GM13976 (cell line): Measurements from ENCODE around the gene CHD9.

Experiments
- DNase-seq: peaks from one replicate; pipeline ENCODE4 v3.0.0; 2012; ENCODE audit warnings: low spot score
- in situ Hi-C: fragments of 300-500 bp; cut with MboI; formaldehyde crosslinking; loops from one replicate; pipeline ENCODE4 v1.12.0; 2022; ENCODE audit warnings: low sequenced_read_pairs, mixed read lengths, inconsistent platforms; ENCODE audit not compliant: unreplicated experiment
- TF ChIP-seq, protein P1 (sequence below): IDR thresholded peaks from 2 replicates; pipeline ENCODE4 v1.5.1; 2012; ENCODE audit warnings: borderline replicate concordance, mild to moderate bottlenecking; ENCODE audit not compliant: insufficient read depth; ENCODE audit errors: extremely low read depth, missing control alignments, control extremely low read depth

The CHD9 gene

DNA sequence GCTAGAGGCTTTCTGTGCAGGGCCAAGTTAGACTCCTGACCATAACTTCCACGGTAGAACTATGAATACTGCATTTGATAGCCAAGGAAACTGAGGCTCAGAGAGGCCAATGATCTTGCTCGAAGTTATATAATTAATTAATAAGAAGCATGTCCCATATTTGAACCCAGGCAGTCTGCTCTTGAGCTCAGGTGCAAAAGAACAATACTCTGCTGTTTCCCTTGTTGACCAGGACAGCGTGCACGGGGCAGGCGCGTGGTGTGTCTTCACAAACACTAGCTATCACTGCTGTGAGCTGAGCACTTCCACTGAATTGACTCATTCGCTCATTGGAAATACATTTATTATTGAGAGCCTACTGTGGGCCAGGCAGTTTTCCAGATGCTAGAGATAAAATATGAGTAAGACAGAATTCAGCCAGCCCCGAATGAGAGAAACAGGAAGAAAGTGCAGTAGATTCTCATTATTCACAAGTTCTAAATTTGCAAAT is 1.6 kb downstream of the CHD9 start:
- DNase-seq: no peak
- TF ChIP-seq, protein P1, sequence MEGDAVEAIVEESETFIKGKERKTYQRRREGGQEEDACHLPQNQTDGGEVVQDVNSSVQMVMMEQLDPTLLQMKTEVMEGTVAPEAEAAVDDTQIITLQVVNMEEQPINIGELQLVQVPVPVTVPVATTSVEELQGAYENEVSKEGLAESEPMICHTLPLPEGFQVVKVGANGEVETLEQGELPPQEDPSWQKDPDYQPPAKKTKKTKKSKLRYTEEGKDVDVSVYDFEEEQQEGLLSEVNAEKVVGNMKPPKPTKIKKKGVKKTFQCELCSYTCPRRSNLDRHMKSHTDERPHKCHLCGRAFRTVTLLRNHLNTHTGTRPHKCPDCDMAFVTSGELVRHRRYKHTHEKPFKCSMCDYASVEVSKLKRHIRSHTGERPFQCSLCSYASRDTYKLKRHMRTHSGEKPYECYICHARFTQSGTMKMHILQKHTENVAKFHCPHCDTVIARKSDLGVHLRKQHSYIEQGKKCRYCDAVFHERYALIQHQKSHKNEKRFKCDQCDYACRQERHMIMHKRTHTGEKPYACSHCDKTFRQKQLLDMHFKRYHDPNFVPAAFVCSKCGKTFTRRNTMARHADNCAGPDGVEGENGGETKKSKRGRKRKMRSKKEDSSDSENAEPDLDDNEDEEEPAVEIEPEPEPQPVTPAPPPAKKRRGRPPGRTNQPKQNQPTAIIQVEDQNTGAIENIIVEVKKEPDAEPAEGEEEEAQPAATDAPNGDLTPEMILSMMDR: no peak
- in situ Hi-C loops: no loop called here

DNA sequence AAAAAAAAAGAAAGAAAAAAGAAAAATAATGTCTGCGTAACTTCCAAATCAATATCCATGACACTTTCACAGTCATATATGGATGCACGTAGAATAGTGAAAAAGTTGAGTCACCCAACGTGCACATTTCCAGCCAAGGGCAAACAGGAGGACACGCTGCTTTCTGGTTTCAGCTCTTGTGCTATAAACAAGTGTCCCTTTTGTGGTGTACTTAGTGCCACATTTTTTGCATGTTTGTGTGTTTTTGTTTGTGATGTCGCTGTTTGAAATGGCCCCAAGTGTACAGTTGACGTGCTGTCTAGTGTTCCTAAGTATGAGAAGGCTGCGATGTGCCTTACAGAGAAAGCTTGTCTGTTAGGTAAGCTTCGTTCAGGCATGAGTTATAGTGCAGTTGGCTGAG is 2.9 kb downstream of the CHD9 start:
- no peak for DNase-seq
- in situ Hi-C loops: no loop called here
- TF ChIP-seq, protein P1: no peak

DNA sequence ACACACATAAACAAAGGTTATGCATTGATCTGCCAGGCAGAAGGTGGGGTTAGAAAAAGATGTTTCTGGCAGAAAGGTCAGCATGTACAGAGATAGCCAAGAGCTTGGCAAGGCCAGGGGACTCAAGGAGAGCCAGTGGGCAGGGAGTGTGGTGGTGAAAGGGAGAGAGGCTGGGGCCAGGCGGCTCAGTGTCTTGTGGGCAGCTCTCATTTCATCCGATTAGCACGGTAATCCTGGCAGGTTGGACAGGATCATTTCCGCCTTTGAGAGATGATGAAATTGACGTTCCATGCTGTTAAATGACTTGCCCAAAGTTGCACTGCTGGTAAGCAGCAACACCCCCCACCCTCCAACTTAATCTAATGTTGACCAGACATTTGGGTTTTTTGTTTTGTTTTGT is 3.6 kb downstream of the CHD9 start:
- TF ChIP-seq, protein P1: no peak
- in situ Hi-C loops: no loop called here
- no peak for DNase-seq

DNA sequence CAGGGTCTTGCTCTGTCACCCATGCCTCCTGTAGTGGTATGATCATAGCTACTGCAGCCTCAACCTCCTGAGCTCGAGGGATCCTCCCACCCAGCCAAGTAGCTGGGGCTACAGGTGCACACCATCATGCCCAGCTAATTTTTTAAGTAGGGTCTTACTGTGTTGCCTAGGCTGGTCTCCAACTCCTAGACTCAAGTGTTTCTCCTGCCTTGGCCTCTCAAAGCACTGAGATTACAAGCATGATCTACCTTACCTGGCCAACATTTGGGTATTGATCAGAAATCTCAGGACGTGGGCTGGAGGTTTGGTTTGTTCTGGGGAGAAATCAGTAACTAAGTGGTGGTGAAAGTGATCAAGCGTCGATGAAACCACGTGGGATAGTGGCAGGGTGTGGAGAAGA is 4.1 kb downstream of the CHD9 start:
- in situ Hi-C loops: no loop called here
- TF ChIP-seq, protein P1: no peak
- no peak for DNase-seq

DNA sequence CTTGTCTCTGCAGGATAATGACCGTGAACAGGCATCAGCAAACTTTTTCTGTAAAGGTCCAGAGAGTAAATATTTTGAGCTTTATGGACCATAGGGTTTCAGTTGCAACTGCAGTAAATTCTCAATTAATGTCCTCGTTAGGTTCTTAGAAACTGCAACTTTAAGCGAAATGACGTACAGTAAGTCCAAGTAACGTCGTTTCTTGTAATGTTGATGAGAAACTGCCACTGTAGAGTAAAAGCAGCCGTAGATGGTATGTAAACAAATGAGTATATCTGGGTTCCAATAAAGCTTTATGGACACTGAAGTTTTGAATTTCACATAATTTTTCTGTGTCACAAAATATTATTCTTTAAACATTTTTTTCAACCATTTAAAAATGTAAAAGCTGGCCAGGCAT is 4.9 kb downstream of the CHD9 start:
- in situ Hi-C loops: loop anchor here (10.0 kb wide), 1 partner anchor 65 kb away; no protein-coding TSS in a partner anchor
- TF ChIP-seq, protein P1: no peak

DNA sequence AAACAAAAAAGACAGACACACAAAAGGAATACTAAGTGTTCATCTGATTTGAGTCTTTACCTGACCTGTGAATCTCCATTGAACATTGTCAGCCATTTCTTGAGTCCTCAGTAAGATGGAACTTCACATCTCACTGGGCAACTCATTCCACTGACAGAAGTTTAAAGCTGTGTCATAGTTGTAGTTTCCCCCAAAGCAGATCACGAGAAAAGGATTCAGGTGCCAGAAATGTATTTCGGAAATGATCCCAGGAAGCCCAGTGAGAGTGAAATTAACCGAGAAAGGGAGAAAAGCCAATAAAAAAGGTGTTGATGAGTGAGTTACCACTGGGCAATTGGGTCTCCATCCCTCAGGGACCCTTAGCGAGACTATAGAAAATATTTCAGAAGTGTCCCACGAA is 6.5 kb downstream of the CHD9 start:
- no peak for DNase-seq
- TF ChIP-seq, protein P1: no peak
- in situ Hi-C loops: loop anchor here (10.0 kb wide), 1 partner anchor 64 kb away; no protein-coding TSS in a partner anchor

More for the DNA sequence above, 4.9 kb downstream of the CHD9 start:
- DNase-seq: no peak
